HPDE6-E6E7 (cell line): ENCODE results near the gene EOMES.

ENCODE experiments used
- DNase-seq: peaks from one replicate; pipeline ENCODE4 v3.0.0; 2011; ENCODE audit warnings: missing footprints; ENCODE audit errors: extremely low spot score

EOMES gene

GRCh38 chr3:27681249-27681748 lies 40.8 kb downstream of the EOMES start:
- peak; percentile 20 for DNase-seq

DNA sequence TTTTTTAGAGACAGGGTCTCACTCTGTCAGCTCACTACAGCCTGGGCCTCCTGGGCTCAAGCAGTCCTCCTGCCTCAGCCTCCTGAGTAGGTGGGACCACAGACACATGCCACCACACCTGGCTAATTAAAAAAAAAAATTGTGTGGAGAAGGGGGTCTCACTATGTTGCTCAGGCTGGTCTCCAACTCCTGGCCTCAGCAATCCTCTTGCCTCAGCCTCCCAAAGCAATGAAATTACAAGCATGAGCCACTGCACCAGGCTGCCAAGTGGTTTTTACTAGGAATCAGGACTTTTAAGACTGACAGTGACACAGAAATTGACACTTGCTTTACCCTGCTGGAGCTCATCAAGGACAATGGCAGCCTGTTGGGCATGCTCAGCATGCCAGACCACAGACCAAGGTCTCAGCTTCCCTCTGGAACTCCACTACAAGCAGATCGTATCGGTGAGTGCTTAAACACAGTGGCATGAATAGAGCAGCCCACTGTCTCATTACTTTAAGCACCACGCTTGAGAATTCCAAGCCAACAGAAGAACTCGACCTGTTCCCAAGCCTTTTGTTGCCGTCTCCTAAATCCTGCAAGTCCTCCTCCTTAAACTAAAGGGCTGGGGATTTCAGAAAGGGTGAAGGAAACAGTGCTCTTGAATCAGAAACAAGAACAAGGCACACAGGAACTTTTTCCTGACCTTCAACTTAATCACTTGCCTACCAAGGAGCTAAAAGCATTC lies 41.4 kb downstream of the EOMES start:
- no peak for DNase-seq

- no peak for DNase-seq
Measured at GRCh38 chr3:27679691-27680090, 42.4 kb downstream of the EOMES start.

DNA sequence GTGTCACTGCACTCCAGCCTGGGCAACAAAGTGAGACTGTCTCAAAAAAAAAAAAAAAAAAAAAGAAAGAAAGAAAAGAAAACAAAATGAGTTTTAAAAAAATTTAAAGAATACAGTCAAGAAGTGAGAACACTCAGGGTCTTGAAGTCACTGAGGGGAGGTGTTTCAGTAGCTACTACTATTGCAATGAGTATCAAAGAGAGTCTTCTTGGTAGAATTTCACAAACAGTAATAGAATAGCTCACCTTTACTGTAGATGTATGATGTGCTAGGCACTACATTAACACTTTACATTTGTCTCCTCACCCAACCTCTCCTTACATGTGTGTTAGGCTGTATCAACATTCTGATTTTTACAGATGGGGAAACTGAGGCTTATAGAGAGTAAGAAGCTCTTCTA lies 43.9 kb downstream of the EOMES start:
- no peak for DNase-seq

DNA sequence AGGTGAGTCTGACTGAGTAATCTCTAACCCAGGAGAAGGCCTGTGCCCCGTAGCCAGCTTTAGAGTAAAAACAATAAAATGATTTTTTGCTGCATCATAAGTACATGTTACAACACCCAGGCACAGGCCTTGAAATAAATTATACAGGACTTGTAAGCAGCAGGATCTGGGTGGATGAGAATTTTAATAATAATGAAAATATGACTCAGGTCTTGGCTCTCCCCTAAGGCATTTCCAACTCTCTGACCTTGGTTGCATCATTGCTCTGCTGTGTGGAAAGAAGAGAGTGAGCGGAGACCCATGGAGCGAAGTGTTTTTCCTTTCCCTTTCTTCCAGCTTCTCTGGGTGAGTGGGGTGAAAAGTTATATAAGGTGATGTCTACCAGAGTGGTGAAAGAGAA lies 44.6 kb downstream of the EOMES start:
- peak; percentile 51 for DNase-seq

DNA sequence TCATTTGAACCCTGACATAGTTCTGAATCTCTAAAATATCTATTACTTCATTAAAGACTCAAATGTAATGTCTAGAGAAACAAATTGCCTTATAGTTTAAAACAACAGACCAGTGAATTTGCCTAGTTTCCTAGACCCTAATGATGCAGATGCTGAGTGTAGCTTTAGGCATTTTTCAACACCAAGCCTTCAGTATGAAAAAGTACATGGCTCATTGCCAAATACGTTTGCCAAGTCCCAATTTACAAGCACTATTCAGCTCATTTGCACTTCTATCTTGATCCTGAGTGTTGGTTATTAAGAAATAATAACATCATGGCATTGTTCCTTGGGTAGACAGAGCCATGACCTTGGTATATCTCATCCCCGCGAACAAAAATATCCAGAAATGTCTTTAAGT lies 46.8 kb downstream of the EOMES start:
- DNase-seq = no peak

GRCh38 chr3:27673701-27674100 lies 48.4 kb downstream of the EOMES start:
- DNase-seq = no peak

DNA sequence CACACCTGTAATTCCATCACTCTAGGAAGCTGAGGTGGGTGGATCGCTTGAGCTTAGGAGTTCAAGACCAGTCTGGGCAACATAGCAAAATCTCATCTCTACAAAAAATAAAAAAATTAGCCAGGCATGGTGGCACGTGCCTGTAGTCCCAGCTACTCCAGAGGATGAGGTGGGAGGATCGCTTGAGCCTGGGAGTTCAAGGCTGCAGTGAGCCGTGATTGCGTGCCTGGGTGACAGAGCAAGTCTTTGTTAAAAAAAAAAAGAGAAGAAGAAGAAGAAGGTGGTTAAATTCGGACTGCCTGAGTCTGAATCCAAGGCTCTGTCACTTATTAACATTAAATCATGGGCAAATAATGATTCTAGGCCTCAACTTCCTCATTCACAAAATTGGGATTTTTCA lies 51.0 kb downstream of the EOMES start:
- no peak for DNase-seq

GRCh38 chr3:27670619-27671018 lies 51.5 kb downstream of the EOMES start:
- no peak for DNase-seq

DNA sequence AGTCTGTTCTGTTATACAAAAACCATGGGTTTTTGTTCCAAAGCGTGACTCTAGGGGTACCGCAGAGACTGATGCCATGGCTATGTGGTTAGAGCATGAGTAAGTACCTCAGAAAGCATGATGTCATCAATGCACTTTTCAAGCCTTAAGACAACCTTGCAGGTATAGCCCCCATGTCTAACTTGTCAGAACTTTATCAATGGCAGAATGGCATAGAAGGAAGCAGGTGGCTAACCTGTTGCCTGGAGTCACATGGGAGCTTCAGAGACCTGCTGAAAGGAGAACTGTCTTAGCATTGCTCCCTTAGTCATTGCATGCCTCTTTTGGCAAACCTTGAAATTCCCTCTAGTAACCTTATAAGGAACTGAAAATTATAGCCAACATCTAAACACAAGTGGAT lies 52.5 kb downstream of the EOMES start:
- DNase-seq = no peak

DNA sequence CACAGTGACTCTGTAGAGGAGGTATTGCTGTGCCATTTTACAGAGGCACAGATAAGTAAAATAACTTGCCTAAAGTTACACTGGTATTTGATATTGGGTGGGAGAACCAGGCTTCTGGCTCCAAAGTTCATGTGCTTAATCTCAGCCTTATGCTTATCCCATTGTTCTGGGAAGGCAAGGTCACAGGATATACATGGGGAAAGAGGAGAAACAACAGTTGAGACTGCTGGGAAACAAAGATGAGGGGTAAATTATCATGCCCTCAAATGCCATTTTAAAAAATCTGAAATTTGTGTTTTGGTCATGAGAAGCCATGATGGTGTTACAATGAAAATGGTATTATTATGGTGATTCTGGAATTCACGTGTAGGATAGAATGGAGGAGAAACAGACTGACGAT lies 54.4 kb downstream of the EOMES start:
- no peak for DNase-seq

GRCh38 chr3:27666708-27667107 lies 55.4 kb downstream of the EOMES start:
- DNase-seq = no peak

GRCh38 chr3:27666272-27666671 lies 55.9 kb downstream of the EOMES start:
- DNase-seq = no peak
